Measurements from ENCODE around the gene FAM120A. TPM values are rescaled to one million over a fixed set of nuclear protein-coding genes. Genes with fewer than 3 reads are reported as not detected.
"Not testable (repeated sequence)": the region's sequence is repeated elsewhere in the genome, so short reads cannot be mapped to it uniquely, and the experiment has no call there.

Gene FAM120A
- total RNA-seq, 1 experiment from 2014 or later = 43.2 TPM

- Histone ChIP-seq H3K4me3 (ENCODE audit: low read depth, low read length) (no peak overlapping the region), H3K9me3 (no peaks in the 10 kb centered on the region), H3K4me1 (peaks cover 3% of the 10 kb centered on the region; the same call in 1 of the 2 replicates), H3K27me3 (replicated peaks; ENCODE audit: control insufficient read depth, insufficient read depth, low read length) (no peaks in the 10 kb centered on the region), H3K36me3 (ENCODE audit: control insufficient read depth, insufficient read depth, low read length) (no peaks in the 10 kb centered on the region)
- ChIA-PET CTCF (no interaction called here), POLR2A (no interaction called here)
- no peak for TF ChIP-seq CTCF (IDR thresholded peaks at IDR 0.05; ENCODE audit: insufficient read depth in 1 of 2, low read depth in 1 of 2, low read length in 1 of 2, severe bottlenecking in 1 of 2, unreplicated experiment in 1 of 2)
- Mint-ChIP-seq H3K27me3 (ENCODE audit: insufficient read depth, unreplicated experiment) (no peaks in the 10 kb centered on the region), H3K4me1 (ENCODE audit: low read depth, unreplicated experiment) (peaks cover 9% of the 10 kb centered on the region), H3K9me3 (ENCODE audit: unreplicated experiment) (no peaks in the 10 kb centered on the region), H3K36me3 (ENCODE audit: insufficient read depth, unreplicated experiment) (no peaks in the 10 kb centered on the region), H3K4me3 (ENCODE audit: unreplicated experiment) (no peak overlapping the region), H3K27ac (ENCODE audit: unreplicated experiment) (no peak overlapping the region)
- no TSS peak for BruUV-seq (replicated peaks)
- intact Hi-C loops (cut with micrococcal nuclease; ENCODE audit: unreplicated experiment) = no loop called here
- no peak for DNase-seq
Measured at GRCh38 chr9:93436655-93437407, 14.7 kb upstream of the FAM120A start.

GRCh38 chr9:93437996-93438395 is 13.5 kb upstream of the FAM120A start:
- no peak for TF ChIP-seq CTCF (IDR thresholded peaks at IDR 0.05; ENCODE audit: insufficient read depth in 1 of 2, low read depth in 1 of 2, low read length in 1 of 2, severe bottlenecking in 1 of 2, unreplicated experiment in 1 of 2)
- no TSS peak for BruUV-seq (replicated peaks)

GRCh38 chr9:93439301-93439700 is 12.2 kb upstream of the FAM120A start:
- DNase-seq; H3K4me3 Mint-ChIP-seq (ENCODE audit: unreplicated experiment); H3K36me3 Mint-ChIP-seq (ENCODE audit: insufficient read depth, unreplicated experiment); CTCF ChIA-PET; H3K27ac Mint-ChIP-seq (ENCODE audit: unreplicated experiment); H3K9me3 ChIP-seq; H3K27me3 ChIP-seq (replicated peaks; ENCODE audit: control insufficient read depth, insufficient read depth, low read length); H3K27me3 Mint-ChIP-seq (ENCODE audit: insufficient read depth, unreplicated experiment); H3K4me1 ChIP-seq; BruUV-seq (replicated peaks); H3K9me3 Mint-ChIP-seq (ENCODE audit: unreplicated experiment); intact Hi-C loops (cut with micrococcal nuclease; ENCODE audit: unreplicated experiment); H3K4me3 ChIP-seq (ENCODE audit: low read depth, low read length); H3K36me3 ChIP-seq (ENCODE audit: control insufficient read depth, insufficient read depth, low read length): not testable (repeated sequence)
- H3K4me1 Mint-ChIP-seq (ENCODE audit: low read depth, unreplicated experiment) = peaks cover 14% of the 10 kb centered on the region
- POLR2A ChIA-PET = interaction anchor here (0.7 kb wide), 1 partner anchor 40 kb away, joined by 7 read pairs; no protein-coding TSS in a partner anchor

More at GRCh38 chr9:93437996-93438395, 13.5 kb upstream of the FAM120A start:
- Histone ChIP-seq H3K9me3 (no peaks in the 10 kb centered on the region), H3K4me3 (ENCODE audit: low read depth, low read length) (no peak overlapping the region), H3K4me1 (no peaks in the 10 kb centered on the region), H3K36me3 (ENCODE audit: control insufficient read depth, insufficient read depth, low read length) (no peaks in the 10 kb centered on the region), H3K27me3 (replicated peaks; ENCODE audit: control insufficient read depth, insufficient read depth, low read length) (no peaks in the 10 kb centered on the region)
- ChIA-PET POLR2A (no interaction called here), CTCF (no interaction called here)
- intact Hi-C loops (cut with micrococcal nuclease; ENCODE audit: unreplicated experiment) = no loop called here
- no peaks in the 10 kb centered on the region for H3K27me3 Mint-ChIP-seq (ENCODE audit: insufficient read depth, unreplicated experiment)
- H3K36me3 Mint-ChIP-seq (ENCODE audit: insufficient read depth, unreplicated experiment) = no peaks in the 10 kb centered on the region
- DNase-seq = no peak
- H3K4me1 Mint-ChIP-seq (ENCODE audit: low read depth, unreplicated experiment) = peaks cover 12% of the 10 kb centered on the region
- H3K4me3 Mint-ChIP-seq (ENCODE audit: unreplicated experiment) = no peak overlapping the region
- no peaks in the 10 kb centered on the region for H3K9me3 Mint-ChIP-seq (ENCODE audit: unreplicated experiment)
- no peak overlapping the region for H3K27ac Mint-ChIP-seq (ENCODE audit: unreplicated experiment)
